Posterior vena cava (tissue), 2 donors: ENCODE measurements around the gene IMP4. TPM values are rescaled to one million over a fixed set of nuclear protein-coding genes. Genes with fewer than 3 reads are reported as not detected.
A peak's percentile ranks its signal among the peaks of the same experiment; 100 is the strongest.

Source experiments
- DNase-seq: peaks from one replicate; pipeline ENCODE4 v3.0.0-alpha.2; 2020; ENCODE audit warnings: low spot score
- intact Hi-C, 2 donors: fragments of 100-400 bp; cut with DNase I; formaldehyde crosslinking; loops; one replicate each; pipeline versions ENCODE4 v1.14.1 to v1.14.2; 2022 to 2023
- total RNA-seq, 2 donors: library from RNA; stranded (reverse); fragmentation: NEBNext Ultra II Directional; extraction: Animal tissue kit (Norgen Biotek cat#: 25700); gene quantifications; one replicate each; pipeline ENCODE4 v1.2.1, GENCODE V29; 2021
- donor health status: DM: yes; HTN: yes; CAD: no.
- donor health status: DM: yes; HTN: yes; CAD: no.

The IMP4 gene
- total RNA-seq, 2 donors from 2014 or later, result 48.7 to 60.5 TPM

- intact Hi-C loops, result no loop called here
Measured at GRCh38 chr2:130372833-130373807, 30.4 kb downstream of the IMP4 start.

DNA sequence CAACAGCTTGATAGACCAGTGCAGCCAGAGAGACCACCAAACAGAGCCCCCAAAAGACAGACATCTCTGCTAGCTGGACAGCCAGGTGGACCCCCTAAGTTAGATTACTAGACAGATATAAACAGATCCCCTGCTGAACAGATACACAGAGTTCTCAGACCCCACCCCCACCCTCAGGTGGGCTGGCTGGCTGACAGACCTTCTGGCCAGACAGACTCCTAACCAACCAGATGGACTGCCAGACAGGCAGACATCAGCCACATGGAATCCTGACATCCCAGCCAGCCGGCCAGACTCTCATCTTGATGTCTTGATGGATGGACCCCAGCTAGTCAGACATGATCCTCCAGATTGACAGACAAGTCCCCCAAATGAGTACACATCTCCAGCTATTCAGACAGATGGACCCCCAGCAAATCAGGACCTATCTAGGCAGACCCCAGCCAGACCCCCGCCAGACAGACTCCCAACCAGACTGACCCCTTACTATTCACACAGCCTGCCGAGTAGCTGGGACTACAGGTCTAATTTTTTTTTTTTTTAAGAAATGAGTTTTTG is 31.2 kb downstream of the IMP4 start:
- intact Hi-C loops, result no loop called here
- DNase-seq, result no peak

More at GRCh38 chr2:130372833-130373807, 30.4 kb downstream of the IMP4 start:
- peak; percentile 74 for DNase-seq

GRCh38 chr2:130374587-130375290 is 32.0 kb downstream of the IMP4 start:
- DNase-seq, result no peak
- intact Hi-C loops, result no loop called here

DNA sequence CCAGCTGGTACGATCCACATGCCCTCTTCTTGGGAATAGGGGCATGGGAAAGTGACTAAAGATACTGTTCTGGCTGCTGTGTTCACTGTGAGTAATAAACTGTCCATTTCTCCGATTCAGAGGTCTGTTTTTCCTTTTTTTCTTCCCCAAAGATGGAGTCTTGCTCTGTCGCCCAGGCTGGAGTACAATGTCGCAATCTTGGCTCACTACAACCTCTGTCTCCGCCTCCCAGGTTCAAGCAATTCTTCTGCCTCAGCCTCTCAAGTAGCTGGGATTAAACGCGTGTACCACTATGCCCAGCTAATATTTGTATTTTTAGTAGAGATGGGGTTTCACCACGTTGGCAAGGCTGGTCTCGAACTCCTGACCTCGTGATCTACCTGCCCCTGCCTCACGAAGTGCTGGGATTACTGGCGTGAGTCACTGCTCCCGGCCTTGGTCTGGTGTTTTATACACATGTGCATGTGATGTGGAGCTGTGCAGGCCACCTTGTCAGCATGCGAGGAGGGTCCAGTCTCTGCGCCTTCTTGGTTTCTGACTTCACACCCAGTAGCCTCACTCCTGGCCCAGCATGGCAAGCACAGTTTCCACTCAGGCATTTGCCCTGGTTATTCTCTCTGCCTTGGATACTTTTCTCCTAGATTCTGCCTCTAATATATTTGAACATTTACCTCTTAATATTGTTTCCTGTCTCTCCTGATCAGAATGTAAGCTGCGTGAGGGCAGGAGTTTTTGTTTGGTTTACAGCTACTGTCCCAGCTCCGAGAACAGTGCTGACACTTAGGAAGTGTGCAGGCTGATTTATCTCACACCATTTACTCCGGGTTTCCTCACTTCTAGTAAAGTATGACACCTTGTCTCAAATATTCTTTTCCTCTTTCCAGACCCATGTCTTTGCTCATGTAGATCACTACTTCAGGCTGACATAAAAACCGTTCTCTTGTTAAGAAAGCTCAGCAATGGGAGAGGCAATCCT is 32.9 kb downstream of the IMP4 start:
- DNase-seq, result peak; percentile 45
- intact Hi-C loops, result no loop called here

DNA sequence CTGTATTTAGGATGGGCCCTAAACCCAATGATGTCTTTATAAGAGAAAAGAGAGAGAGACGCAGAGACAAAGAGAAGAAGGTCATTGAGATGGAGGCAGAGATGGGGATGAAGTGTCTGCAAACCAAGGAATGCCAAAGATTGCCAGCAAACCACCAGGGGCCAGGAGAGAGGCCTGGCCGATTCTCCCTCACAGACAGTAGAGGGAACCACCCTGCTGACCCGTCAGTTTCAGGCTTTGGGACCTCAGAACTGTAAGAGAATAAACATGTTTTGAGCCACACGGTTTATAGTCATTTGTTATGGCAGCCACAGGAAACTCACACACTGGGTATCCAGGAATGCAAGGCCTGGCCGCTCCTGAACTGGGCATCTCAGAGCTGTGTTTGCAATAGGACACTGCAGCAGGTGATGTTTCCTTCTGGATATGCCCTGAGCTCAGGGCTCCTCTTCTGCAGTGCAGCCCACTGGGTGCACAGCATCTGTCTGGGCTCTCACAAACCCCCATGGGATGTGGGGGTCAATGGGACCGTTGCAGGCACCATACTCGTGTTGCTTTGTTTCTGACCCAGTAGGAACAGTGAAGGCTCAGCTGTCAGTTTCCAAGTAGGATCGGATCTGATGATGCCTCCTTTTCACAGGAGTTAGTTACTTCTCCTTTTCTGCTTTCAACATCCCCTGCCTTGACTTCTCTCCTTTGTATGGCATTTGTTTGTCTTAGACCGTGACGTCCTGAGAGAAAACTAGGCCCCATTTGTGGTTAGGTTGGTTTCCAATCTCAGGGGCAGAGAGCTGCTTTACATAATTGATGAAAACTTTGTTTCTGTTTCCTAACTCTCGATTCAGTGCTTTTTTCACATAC is 34.0 kb downstream of the IMP4 start:
- peak; percentile 41 for DNase-seq
- intact Hi-C loops, result no loop called here

- no peak for DNase-seq
- intact Hi-C loops, result no loop called here
Measured at GRCh38 chr2:130377491-130377890, 34.8 kb downstream of the IMP4 start.

DNA sequence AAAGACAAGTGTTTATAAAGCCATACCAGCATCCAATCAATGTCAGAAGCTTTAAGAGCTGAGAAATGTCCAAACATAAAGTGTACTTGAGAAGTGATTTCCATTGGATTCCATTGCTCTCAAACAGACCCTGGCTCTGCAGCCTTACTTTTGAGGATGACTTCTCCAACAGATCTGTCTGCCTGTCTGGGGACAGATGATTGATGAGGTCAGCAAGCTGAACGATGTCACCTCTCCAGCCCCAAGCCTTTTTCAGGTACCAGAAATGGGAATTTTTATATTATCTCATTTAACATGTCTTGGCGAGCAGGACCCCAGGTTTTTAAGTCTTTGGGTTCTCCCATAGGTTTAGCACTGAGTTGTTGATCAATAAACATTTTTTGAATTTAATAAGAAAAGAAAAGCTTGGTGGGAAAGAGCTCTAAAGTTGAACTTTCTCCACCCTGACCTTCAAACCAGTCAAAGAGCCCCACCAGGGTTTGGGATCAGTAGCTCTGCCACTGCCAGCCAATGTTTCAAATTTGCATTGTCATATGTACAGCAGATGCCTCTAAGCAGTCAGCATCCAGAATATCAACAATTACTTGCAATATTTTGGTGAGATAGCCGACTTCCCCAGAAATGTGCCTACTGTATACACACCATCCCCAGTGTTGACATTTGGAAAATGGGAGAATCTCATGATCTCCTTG is 35.7 kb downstream of the IMP4 start:
- no peak for DNase-seq
- intact Hi-C loops, result no loop called here

DNA sequence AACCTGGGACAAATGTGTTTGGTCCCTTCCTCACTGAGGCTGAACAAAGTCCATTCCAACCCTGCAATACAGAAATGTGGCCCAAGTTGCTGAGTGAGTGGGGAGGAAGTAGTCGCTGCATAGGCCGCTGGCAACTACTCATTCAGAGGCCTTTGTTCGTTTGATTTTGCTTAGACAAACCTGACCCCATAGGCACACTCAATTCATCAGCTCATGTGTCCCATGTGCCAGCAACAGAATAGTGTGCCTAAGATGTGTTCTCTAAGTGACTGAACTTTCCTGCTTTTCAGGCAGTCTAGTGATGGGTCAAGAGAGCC is 36.2 kb downstream of the IMP4 start:
- no peak for DNase-seq
- intact Hi-C loops, result no loop called here

DNA sequence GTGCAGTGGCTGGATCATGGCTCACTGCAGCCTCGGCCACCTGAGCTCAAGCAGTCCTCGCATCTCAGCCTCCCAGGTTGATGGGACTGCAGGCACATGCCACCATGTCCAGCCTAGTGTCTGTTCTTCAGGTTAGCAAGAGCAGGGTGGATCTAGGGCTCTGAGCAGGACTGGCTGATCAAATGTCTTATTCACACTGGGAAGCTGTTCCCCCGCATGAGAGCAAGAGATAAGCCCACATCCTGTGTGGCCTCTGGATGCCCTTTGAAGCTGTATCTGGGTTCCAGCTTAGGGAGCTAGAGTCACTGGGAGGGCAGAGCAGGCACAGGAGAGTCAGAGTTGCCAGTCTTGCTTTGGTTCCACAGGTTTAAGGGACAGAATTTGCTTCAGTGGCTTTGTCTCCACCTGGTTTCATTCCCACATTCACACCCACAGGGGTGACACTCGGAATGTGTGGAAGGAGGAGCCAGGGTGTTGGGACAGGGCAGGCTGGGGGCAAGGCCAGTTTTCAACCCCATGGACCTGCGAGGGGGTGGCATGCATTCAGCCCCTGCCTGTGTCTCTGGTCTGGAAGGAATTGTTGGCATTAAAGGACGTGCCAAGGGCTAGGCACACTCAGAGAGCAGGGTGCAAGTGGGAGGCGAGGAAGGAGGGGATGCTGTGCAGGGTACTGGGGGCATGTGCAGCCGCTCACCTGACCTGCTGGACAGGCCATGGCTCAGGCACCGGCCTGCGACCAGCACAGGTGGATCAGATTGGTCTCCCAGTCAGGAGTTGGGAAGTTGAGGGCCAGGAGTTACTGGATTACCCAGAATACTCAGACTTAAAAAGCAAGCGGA is 37.6 kb downstream of the IMP4 start:
- intact Hi-C loops, result loop anchor here in 1 of 2 donors (2.0 kb wide), 1 partner anchor 122 kb away; no protein-coding TSS in a partner anchor
- no peak for DNase-seq

- intact Hi-C loops, result loop anchor here in 1 of 2 donors (2.0 kb wide), 1 partner anchor 122 kb away; no protein-coding TSS in a partner anchor
- DNase-seq, result no peak
Measured at GRCh38 chr2:130381145-130381544, 38.4 kb downstream of the IMP4 start.

- intact Hi-C loops, result loop anchor here in 1 of 2 donors (2.0 kb wide), 1 partner anchor 123 kb away; no protein-coding TSS in a partner anchor
Measured at GRCh38 chr2:130381619-130382018, 38.9 kb downstream of the IMP4 start.

DNA sequence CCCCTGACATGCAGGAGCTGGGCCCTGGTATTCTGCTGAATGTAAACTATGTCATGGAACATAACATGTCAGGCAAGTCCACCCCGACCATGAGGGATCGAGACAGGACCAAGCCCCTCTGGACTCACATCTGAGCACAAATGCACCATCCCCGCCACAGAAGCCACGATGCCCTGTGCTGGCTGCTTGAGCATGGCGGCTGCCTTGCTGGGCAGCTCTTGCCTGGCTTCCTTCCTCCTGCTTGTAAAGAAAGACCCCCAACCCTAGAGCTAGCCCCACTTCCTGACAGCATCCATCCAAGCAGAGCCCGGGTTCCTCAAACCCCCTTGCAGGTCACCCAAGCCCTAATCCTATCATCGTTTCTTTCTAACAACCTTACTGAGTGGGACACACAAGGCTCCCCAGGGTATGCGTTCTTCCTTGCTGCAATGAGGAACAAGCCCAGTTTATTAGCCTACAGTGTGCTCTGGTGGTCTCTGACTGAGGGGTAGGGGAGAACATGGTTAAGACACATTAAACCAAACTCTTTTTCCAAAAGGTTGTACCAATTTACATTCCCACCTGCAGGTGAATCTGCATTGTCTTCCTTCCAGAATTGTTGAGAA is 39.7 kb downstream of the IMP4 start:
- intact Hi-C loops, result no loop called here

More at GRCh38 chr2:130381619-130382018, 38.9 kb downstream of the IMP4 start:
- no peak for DNase-seq

GRCh38 chr2:130385709-130386108 is 43.0 kb downstream of the IMP4 start:
- peak; percentile 47 for DNase-seq
- intact Hi-C loops, result no loop called here

More for the DNA sequence above, 39.7 kb downstream of the IMP4 start:
- DNase-seq, result peak; percentile 79

GRCh38 chr2:130387071-130387400 is 44.3 kb downstream of the IMP4 start:
- intact Hi-C loops, result no loop called here
- DNase-seq, result peak; percentile 83

DNA sequence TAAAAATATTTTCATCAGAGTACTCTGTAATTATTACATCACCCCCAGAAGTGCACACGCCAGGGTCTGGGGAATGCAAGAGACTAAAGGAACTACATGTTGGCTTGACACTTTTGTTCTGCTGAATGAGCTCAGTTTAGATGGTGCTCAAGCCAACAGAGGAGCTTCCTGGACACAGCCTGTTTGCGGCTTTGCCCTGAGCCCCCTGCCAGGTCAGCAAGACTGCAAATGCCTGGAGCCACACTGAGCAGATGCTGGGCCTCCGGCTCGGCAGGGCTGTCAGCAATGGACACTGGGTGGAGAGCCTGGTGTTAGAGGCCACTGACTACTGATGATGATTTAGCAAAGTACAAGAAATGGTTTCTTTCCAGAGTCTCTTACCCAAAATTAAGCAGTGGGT is 45.1 kb downstream of the IMP4 start:
- DNase-seq, result peak; percentile 77

GRCh38 chr2:130388221-130388907 is 45.7 kb downstream of the IMP4 start:
- DNase-seq, result peak; percentile 35
- intact Hi-C loops, result no loop called here

More for the DNA sequence above, 45.1 kb downstream of the IMP4 start:
- intact Hi-C loops, result no loop called here
